Stimulated activated CD4-positive, alpha-beta T cell treated with anti-CD3 and anti-CD28 coated beads, Interleukin-2, amount 100 ng/mL, for 48 hours (primary cell): ENCODE data around the gene CCDC73.
A peak's percentile ranks its signal among the peaks of the same experiment; 100 is the strongest.
"Not testable (repeated sequence)": the region's sequence is repeated elsewhere in the genome, so short reads cannot be mapped to it uniquely, and the experiment has no call there.

Source experiments
- DNase-seq, 2 donors: peaks; one replicate each; pipeline ENCODE4 v3.0.0-alpha.2; 2020

Gene CCDC73

GRCh38 chr11:32794439-32794838 is at the start of gene CCDC73:
Gene CCDC73 (minus strand): TSS chr11:32794662. CDS start chr11:32760243, 34,419 bp downstream.
- no peak for DNase-seq

GRCh38 chr11:32843544-32843943 is 49.1 kb upstream of the CCDC73 start:
- DNase-seq, result no peak

DNA sequence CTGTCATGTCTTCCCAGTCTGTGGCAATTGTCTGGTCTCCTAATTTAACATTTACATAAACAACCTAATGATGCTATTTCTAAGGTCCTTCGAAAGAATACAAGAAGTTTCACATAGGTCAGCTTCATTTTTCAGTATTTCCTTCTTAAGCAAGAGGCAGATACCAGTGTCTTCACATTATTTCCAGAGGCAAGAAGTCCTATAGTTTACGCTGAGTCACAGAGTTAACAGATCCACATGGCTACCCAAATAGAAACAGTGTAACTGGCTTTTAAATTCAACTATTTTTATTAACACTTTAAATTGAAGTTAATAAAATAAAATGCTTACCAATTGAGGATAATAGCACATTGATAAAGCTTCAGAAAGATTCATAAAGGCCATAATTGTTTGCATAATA is 46.1 kb upstream of the CCDC73 start:
- DNase-seq, result no peak

GRCh38 chr11:32839308-32839707 is 44.8 kb upstream of the CCDC73 start:
- no peak for DNase-seq

GRCh38 chr11:32838505-32839274 is 44.2 kb upstream of the CCDC73 start:
- no peak for DNase-seq

DNA sequence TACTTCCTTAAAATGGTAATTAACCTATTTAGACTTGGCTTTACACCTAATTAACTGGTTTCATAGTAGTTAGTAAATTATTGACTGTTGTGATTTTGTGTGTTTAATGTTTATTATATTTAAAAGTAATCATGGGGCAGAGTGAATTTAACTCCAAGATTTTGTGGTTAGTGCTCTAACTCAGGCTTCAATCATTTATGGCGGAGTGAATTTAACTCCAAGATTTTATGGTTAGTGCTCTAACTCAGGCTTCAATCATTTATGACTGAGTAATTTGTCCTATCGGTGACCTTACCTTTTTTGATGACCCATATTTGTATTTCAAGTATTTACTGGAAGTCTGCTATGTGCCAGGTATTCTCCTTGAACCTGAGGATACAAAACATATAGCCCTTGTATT is 42.5 kb upstream of the CCDC73 start:
- no peak for DNase-seq

DNA sequence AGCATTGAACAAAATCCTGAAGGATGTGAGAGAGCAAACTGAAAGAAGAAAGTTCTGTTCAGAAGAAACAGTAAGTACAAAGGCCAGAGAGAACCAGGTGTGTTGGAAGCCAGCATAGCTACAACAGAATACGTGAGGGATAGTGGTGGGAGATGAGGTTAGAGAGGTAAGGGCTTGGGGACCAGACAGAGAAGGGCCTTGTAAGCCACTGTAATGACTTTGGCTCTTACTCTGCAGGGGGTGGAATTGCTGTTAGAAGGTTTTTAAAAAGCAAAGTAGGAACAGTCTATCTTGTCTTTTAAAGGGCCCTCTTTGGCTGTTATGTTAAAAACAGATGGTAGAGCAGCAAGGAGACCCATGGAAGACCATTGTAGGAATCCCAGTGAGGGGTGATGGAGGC is 39.5 kb upstream of the CCDC73 start:
- DNase-seq, result no peak

GRCh38 chr11:32831221-32831620 is 36.8 kb upstream of the CCDC73 start:
- DNase-seq, result no peak

- no peak for DNase-seq
These were observed 36.3 kb upstream of the CCDC73 start for GRCh38 chr11:32830796-32831195.

DNA sequence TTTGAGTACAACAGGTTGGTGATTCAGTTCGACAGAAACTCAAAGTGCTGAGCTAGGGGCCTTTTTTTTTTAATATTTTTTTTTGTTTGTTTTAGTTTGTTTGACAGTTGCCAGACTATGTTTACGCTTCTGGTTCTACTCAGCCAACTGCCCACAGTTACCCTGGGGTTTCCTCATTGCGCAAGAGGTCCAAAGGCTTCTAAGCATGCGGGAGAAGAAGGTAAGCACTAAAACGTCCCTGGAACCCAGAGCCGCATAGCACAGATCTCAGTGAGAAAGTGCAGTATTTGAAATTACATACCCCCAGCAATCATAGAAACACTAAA is 35.9 kb upstream of the CCDC73 start:
- DNase-seq, result no peak

- peak; percentile 44 to 45 for DNase-seq
These were observed 35.4 kb upstream of the CCDC73 start, which contains the start of gene PRRG4 for GRCh38 chr11:32829680-32830412. Gene PRRG4 (plus strand): TSS chr11:32829927. CDS start chr11:32830530, 603 bp downstream.

GRCh38 chr11:32829157-32829679 is 34.8 kb upstream of the CCDC73 start:
- no peak for DNase-seq

GRCh38 chr11:32827276-32827675 is 32.8 kb upstream of the CCDC73 start:
- DNase-seq, result no peak

DNA sequence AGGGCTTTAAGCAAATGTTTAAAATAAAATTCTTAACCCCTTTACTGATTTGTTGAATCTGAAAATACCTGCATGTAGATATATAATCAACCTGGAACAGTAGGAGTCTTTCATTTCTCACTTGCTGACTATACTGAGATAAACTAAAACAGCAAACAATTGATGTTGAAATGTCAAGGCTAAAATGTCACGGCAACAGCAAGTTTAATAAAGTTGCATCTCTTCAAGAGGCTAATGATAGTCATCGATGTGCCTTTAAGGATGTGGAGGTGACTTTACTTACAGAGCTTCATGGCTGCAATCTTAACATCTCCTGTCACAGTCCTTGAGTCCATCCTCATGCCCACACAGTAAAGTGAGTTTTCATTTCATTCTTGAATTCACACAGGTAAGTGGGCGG is 31.7 kb upstream of the CCDC73 start:
- no peak for DNase-seq

DNA sequence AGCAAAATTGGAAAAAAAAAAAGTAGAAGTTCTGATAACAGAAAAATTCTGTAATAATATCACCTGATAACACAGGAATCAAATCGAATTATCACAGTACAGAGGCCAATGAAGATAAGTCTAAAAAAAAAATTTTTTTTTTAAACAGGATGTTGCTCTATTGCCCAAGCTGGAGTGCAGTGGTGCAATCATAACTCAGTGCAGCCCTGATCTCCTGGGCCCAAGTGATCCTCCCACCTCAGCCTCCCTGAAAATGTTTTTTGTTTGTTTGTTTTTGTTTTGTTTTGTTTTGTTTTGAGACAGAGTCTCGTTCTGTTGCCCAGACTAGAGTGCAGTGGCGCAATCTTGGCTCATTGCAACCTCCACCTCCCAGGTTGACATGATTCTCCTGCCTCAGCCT is 29.2 kb upstream of the CCDC73 start:
- not testable (repeated sequence) for DNase-seq

- no peak for DNase-seq
These were observed 27.6 kb upstream of the CCDC73 start for GRCh38 chr11:32821917-32822560.

DNA sequence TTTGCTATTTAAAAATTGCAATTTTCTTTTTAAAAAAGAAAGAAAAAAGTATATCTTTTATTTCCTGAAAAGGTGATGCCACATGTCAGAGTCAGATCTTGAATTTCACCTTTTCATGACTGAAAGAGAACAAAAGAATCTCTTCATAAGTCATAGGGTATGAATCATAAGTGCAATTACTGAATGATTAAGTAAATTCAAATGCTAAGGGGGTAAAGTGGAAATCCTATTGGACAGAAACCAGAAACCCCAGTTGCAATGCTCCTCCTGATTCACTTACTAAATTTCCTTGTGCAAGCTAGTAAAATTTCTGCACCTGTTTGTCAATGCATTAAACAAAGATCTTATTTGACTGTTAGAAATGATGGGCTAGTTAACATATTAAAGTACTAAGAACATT is 27.1 kb upstream of the CCDC73 start:
- DNase-seq, result no peak

GRCh38 chr11:32820497-32820896 is 26.0 kb upstream of the CCDC73 start:
- DNase-seq, result no peak

DNA sequence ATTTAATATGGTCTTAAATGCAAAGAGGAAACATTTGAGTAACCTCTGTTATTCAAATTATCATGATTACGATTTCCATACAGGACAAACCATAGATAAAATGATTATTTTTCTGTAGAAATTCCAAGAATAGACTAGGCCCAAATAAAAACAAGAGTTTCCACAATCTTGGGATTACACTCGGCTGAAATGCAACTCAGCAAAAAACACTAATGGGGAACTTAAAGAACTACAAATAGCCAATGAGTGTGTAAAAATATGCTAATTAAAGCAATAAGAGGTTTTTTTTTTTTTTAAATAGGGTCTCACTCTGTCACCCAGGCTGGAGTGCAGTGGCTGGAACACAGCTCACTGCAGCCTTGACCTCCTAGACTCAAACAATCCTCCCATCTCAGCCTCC is 24.7 kb upstream of the CCDC73 start:
- DNase-seq, result no peak

DNA sequence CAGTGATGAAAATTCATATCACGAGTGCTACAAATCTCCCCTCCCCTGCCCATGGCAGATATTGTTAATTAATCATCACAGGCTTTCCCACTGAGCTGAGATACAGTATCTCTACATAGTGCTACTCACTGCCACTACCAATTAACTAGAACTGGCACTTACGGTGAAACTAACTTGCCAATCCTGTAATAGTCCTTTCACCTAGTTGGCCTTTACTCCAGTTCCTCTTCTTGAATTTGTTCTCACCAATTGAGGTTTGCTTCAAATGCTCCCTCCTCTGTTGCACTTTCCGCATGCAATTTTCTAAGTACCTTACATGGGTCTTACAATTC is 23.4 kb upstream of the CCDC73 start:
- no peak for DNase-seq

DNA sequence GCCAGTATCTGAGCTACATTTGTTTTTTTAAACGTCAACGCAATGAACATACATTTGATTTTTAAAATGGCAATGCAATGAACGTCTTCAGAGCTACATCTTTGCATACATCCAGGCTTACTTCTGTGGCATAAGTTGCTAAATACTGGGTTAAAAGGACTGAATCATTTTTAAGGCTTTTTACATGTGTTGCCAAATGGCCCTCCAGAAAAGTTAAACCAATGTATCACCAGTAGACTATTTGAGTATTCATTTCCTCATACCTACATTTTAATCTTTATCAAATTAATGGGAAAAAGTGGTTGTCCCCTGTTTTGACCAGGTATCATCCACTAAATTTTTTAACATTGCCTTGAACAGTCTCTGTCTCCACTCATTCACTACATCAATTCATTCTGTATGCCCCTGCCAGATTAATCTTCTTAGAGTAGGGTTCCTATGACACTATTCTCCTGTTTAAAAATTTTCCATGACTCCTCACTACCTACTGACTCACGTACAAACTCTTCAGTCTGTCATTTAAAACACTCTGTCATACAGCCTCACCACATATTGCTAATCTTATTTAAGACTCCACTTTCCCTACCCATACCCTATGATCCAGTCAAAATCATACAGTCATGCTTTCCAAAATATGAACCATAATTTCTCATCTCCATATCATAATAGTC is 22.9 kb upstream of the CCDC73 start:
- DNase-seq, result no peak

- DNase-seq, result peak; percentile 58 to 59
These were observed 14.9 kb upstream of the CCDC73 start for GRCh38 chr11:32809313-32809712.

GRCh38 chr11:32796425-32796824 is 2.0 kb upstream of the CCDC73 start:
- DNase-seq, result no peak
